Naive thymus-derived CD8-positive, alpha-beta T cell (primary cell): ENCODE measurements around the gene ADCY4. TPM values are rescaled to one million over a fixed set of nuclear protein-coding genes. Genes with fewer than 3 reads are reported as not detected.
"Not testable (repeated sequence)": the region's sequence is repeated elsewhere in the genome, so short reads cannot be mapped to it uniquely, and the experiment has no call there.

Experiments
- ATAC-seq, 2 donors: fragments of 150-1000 bp; cut with Tn5 transposase in 1 of 2; sonication (Bioruptor Pico), chemical (Tn5 transposase) in 1 of 2; 1 replicate in 1 of 2; 2 replicates in 1 of 2; pipeline ENCODE4 v1.10.0; 2021; ENCODE audit warnings: mild to moderate bottlenecking in 2 of 2, moderate library complexity in 2 of 2
- POLR2A ChIA-PET: fragments of 350-600 bp; sonication (Branson Sonifier 250); formaldehyde crosslinking; loops from one replicate; lab custom pipeline; 2021; ENCODE audit warnings: antibody characterized with exemption; lab: Charles Lee
- DNase-seq, 10 donors: peaks; one replicate each; pipeline versions ENCODE4 v3.0.0 to v3.0.0-alpha.2; 2020 to 2022
- H3K27ac Mint-ChIP-seq, 10 donors: one replicate each; pipeline ENCODE4 v1.8.0; 2020 to 2022; ENCODE audit warnings: mild to moderate bottlenecking in 10 of 10, mixed read lengths in 10 of 10, moderate library complexity in 4 of 10, inconsistent platforms in 1 of 10
- H3K27me3 Mint-ChIP-seq, 5 donors: one replicate each; pipeline ENCODE4 v1.8.0; 2021 to 2022; ENCODE audit warnings: mixed read lengths in 5 of 5
- H3K36me3 Mint-ChIP-seq, 3 donors: one replicate each; pipeline ENCODE4 v1.8.0; 2020 to 2022; ENCODE audit warnings: mixed read lengths in 3 of 3, mild to moderate bottlenecking in 2 of 3, inconsistent platforms in 1 of 3
- H3K4me1 Mint-ChIP-seq, 4 donors: one replicate each; pipeline ENCODE4 v1.8.0; 2021 to 2022; ENCODE audit warnings: mixed read lengths in 4 of 4
- H3K4me3 Mint-ChIP-seq, 10 donors: one replicate each; pipeline ENCODE4 v1.8.0; 2020 to 2022; ENCODE audit warnings: mild to moderate bottlenecking in 10 of 10, mixed read lengths in 10 of 10, moderate library complexity in 6 of 10, inconsistent platforms in 1 of 10
- H3K9me3 Mint-ChIP-seq, 9 donors: one replicate each; pipeline ENCODE4 v1.8.0; 2020 to 2022; ENCODE audit warnings: mixed read lengths in 9 of 9, mild to moderate bottlenecking in 3 of 9, inconsistent platforms in 1 of 9, moderate library complexity in 1 of 9
- polyA plus RNA-seq, 3 donors: library from polyadenylated mRNA; unstranded; fragments of 300-500 nt; fragmentation: Illumina TruSeq; gene quantifications; one replicate each; pipeline ENCODE4 v1.2.3, GENCODE V29; 2021
- total RNA-seq, 8 experiments: library from RNA in 2 of 8; stranded (reverse) in 2 of 8; gene quantifications; one replicate each; pipeline ENCODE4 v1.2.3 and lab custom pipeline; 2021 to 2026

The ADCY4 gene
- total and polyA plus RNA-seq, 5 experiments from 2014 or later = 0.08 to 4.7 (median 0.28) TPM

- DNase-seq = no peak
- no peaks in the 10 kb centered on the region for H3K9me3 Mint-ChIP-seq
- H3K27ac Mint-ChIP-seq = no peak overlapping the region
- no peak for ATAC-seq
- POLR2A ChIA-PET = no interaction called here
- H3K4me1 Mint-ChIP-seq = peaks cover 0 to 15% (median 6%) of the 10 kb centered on the region in 4 donors
- no peaks in the 10 kb centered on the region for H3K36me3 Mint-ChIP-seq
- H3K4me3 Mint-ChIP-seq = no peak overlapping the region
- peaks cover 4 to 16% (median 12%) of the 10 kb centered on the region in 5 donors for H3K27me3 Mint-ChIP-seq
These were observed 38.0 kb upstream of the ADCY4 start for GRCh38 chr14:24372701-24373416.

GRCh38 chr14:24371605-24372004 lies 36.7 kb upstream of the ADCY4 start:
- peaks cover 14 to 26% (median 25%) of the 10 kb centered on the region in 5 donors for H3K27me3 Mint-ChIP-seq
- POLR2A ChIA-PET, H3K27ac Mint-ChIP-seq: not testable (repeated sequence)

GRCh38 chr14:24370748-24371147 lies 35.9 kb upstream of the ADCY4 start:
- ATAC-seq = no peak
- H3K27ac Mint-ChIP-seq = no peak overlapping the region
- H3K4me3 Mint-ChIP-seq = no peak overlapping the region
- H3K4me1 Mint-ChIP-seq = peaks cover 9 to 35% (median 21%) of the 10 kb centered on the region in 4 donors
- H3K9me3 Mint-ChIP-seq = no peaks in the 10 kb centered on the region
- H3K36me3 Mint-ChIP-seq = no peaks in the 10 kb centered on the region
- peaks cover 16 to 33% (median 28%) of the 10 kb centered on the region in 5 donors for H3K27me3 Mint-ChIP-seq
- POLR2A ChIA-PET = interaction anchor here (0.9 kb wide), 1 partner anchor 37 kb away, joined by 3 read pairs; no protein-coding TSS in a partner anchor
- no peak for DNase-seq

More at GRCh38 chr14:24371605-24372004, 36.7 kb upstream of the ADCY4 start:
- H3K9me3 Mint-ChIP-seq, ATAC-seq, DNase-seq, H3K4me3 Mint-ChIP-seq, H3K36me3 Mint-ChIP-seq: not testable (repeated sequence)
- H3K4me1 Mint-ChIP-seq = peaks cover 6 to 28% (median 18%) of the 10 kb centered on the region in 4 donors

GRCh38 chr14:24369907-24370687 lies 35.2 kb upstream of the ADCY4 start:
- Mint-ChIP-seq H3K27me3 (peaks cover 22 to 40% (median 31%) of the 10 kb centered on the region in 5 donors), H3K9me3 (no peaks in the 10 kb centered on the region), H3K27ac (no peak overlapping the region), H3K4me1 (peaks cover 14 to 41% (median 26%) of the 10 kb centered on the region in 4 donors), H3K36me3 (no peaks in the 10 kb centered on the region), H3K4me3 (no peak overlapping the region)
- no peak for DNase-seq
- POLR2A ChIA-PET = interaction anchor here (0.9 kb wide), 1 partner anchor 37 kb away, joined by 3 read pairs; no protein-coding TSS in a partner anchor
- ATAC-seq = no peak

- no peaks in the 10 kb centered on the region for H3K36me3 Mint-ChIP-seq
- DNase-seq (no peak), ATAC-seq (no peak)
- H3K27ac Mint-ChIP-seq = no peak overlapping the region
- peaks cover 24 to 46% (median 31%) of the 10 kb centered on the region in 5 donors for H3K27me3 Mint-ChIP-seq
- H3K9me3 Mint-ChIP-seq = no peaks in the 10 kb centered on the region
- H3K4me1 Mint-ChIP-seq = peaks cover 14 to 43% (median 26%) of the 10 kb centered on the region in 4 donors
- POLR2A ChIA-PET = no interaction called here
- peak overlapping the region in 9 of 10 donors; percentile 37 to 76 (median 71) for H3K4me3 Mint-ChIP-seq
These were observed 34.6 kb upstream of the ADCY4 start for GRCh38 chr14:24369463-24369862.

- ATAC-seq = peak; percentile 35 to 66
These were observed 33.8 kb upstream of the ADCY4 start for GRCh38 chr14:24368562-24369252.

GRCh38 chr14:24368212-24368561 lies 33.3 kb upstream of the ADCY4 start:
- Mint-ChIP-seq H3K9me3 (no peaks in the 10 kb centered on the region), H3K27ac (peak overlapping the region in 1 of 10 donors; percentile 38), H3K36me3 (no peaks in the 10 kb centered on the region), H3K4me3 (peak overlapping the region in 9 of 10 donors; percentile 4 to 81 (median 62)), H3K27me3 (peaks cover 23 to 48% (median 28%) of the 10 kb centered on the region in 5 donors), H3K4me1 (peaks cover 14 to 43% (median 26%) of the 10 kb centered on the region in 4 donors)
- no peak for ATAC-seq
- no peak for DNase-seq
- POLR2A ChIA-PET = interaction anchor here (1.0 to 1.4 kb wide), 3 partner anchors 10 to 62 kb away, joined by 3 read pairs; partner anchors contain the start of genes CBLN3 and KHNYN

More at GRCh38 chr14:24368562-24369252, 33.8 kb upstream of the ADCY4 start:
- Mint-ChIP-seq H3K36me3 (no peaks in the 10 kb centered on the region), H3K9me3 (no peaks in the 10 kb centered on the region), H3K27me3 (peaks cover 23 to 46% (median 27%) of the 10 kb centered on the region in 5 donors), H3K4me1 (peaks cover 14 to 43% (median 26%) of the 10 kb centered on the region in 4 donors), H3K27ac (peak overlapping the region in 3 of 10 donors; percentile 17 to 62 (median 38)), H3K4me3 (peak overlapping the region; percentile 48 to 81 (median 70))
- peak in 8 of 10 donors; percentile 25 to 75 (median 54) for DNase-seq
- POLR2A ChIA-PET = interaction anchor here (1.0 to 1.4 kb wide), 3 partner anchors 10 to 61 kb away, joined by 3 read pairs; partner anchors contain the start of genes CBLN3 and KHNYN

- POLR2A ChIA-PET = interaction anchor here (1.0 to 1.4 kb wide), 3 partner anchors 11 to 62 kb away, joined by 3 read pairs; partner anchors contain the start of genes CBLN3 and KHNYN
These were observed 32.8 kb upstream of the ADCY4 start, which contains the start of gene NFATC4 for GRCh38 chr14:24367514-24368211. NFATC4 (plus strand) TSS chr14:24368184; CDS start chr14:24368341, 157 bp downstream.

GRCh38 chr14:24366721-24367513 lies 32.0 kb upstream of the ADCY4 start:
- DNase-seq (peak in 4 of 10 donors; percentile 24 to 64 (median 32)), ATAC-seq (peak in 1 of 2 donors; percentile 14)
- Mint-ChIP-seq H3K27me3 (peaks cover 27 to 60% (median 37%) of the 10 kb centered on the region in 5 donors), H3K27ac (peak overlapping the region in 1 of 10 donors; percentile 62), H3K9me3 (no peaks in the 10 kb centered on the region), H3K4me3 (peak overlapping the region; percentile 64 to 87 (median 80)), H3K4me1 (peaks cover 14 to 43% (median 26%) of the 10 kb centered on the region in 4 donors), H3K36me3 (no peaks in the 10 kb centered on the region)
- POLR2A ChIA-PET = interaction anchor here (1.1 to 2.0 kb wide), 7 partner anchors 28 to 125 kb away, joined by 3 to 21 read pairs (median 3); partner anchors contain the start of genes CBLN3 and KHNYN

More at GRCh38 chr14:24367514-24368211, 32.8 kb upstream of the ADCY4 start, which contains the start of gene NFATC4:
- peaks cover 14 to 43% (median 26%) of the 10 kb centered on the region in 4 donors for H3K4me1 Mint-ChIP-seq
- no peaks in the 10 kb centered on the region for H3K9me3 Mint-ChIP-seq
- H3K36me3 Mint-ChIP-seq = no peaks in the 10 kb centered on the region
- DNase-seq = no peak
- ATAC-seq = no peak
- H3K27ac Mint-ChIP-seq = peak within 1 kb of the TSS in 3 of 10 donors; percentile 17 to 62 (median 62)
- peak within 1 kb of the TSS; percentile 64 to 87 (median 80) for H3K4me3 Mint-ChIP-seq
- H3K27me3 Mint-ChIP-seq = peaks cover 27 to 54% (median 32%) of the 10 kb centered on the region in 5 donors

GRCh38 chr14:24366413-24366720 lies 31.5 kb upstream of the ADCY4 start:
- Mint-ChIP-seq H3K9me3 (no peaks in the 10 kb centered on the region), H3K4me3 (peak overlapping the region in 9 of 10 donors; percentile 62 to 87 (median 80)), H3K27ac (no peak overlapping the region), H3K36me3 (no peaks in the 10 kb centered on the region), H3K27me3 (peaks cover 27 to 65% (median 41%) of the 10 kb centered on the region in 5 donors), H3K4me1 (peaks cover 14 to 43% (median 26%) of the 10 kb centered on the region in 4 donors)
- DNase-seq (peak in 2 of 10 donors; percentile 23 to 28), ATAC-seq (peak; percentile 14 to 48)
- POLR2A ChIA-PET = interaction anchor here (1.1 to 2.0 kb wide), 8 partner anchors 28 to 124 kb away, joined by 3 to 21 read pairs (median 3); partner anchors contain the start of genes CBLN3 and KHNYN
